Right lobe of liver (tissue), 6 donors: ENCODE data around the gene CDON. TPM values are rescaled to one million over a fixed set of nuclear protein-coding genes. Genes with fewer than 3 reads are reported as not detected.

Experiments
- ATAC-seq, 4 donors: fragments of 200-7000 bp; cut with Tn5 transposase; one replicate each; pipeline ENCODE4 v1.9.1; 2020; ENCODE audit warnings: mild to moderate bottlenecking in 4 of 4, moderate library complexity in 4 of 4
- DNase-seq, 3 donors: peaks; one replicate each; pipeline ENCODE4 v3.0.0-alpha.2; 2020
- H3K27ac ChIP-seq, 3 donors: fragments of 200-600 bp; one replicate each; pipeline ENCODE4 v1.8.0; 2022
- H3K27me3 ChIP-seq, 2 donors: fragments of 200-600 bp; one replicate each; pipeline ENCODE4 v1.8.0; 2022
- H3K36me3 ChIP-seq, 4 donors: fragments of 200-600 bp; sonication (generic) in 1 of 4; one replicate each; pipeline versions ENCODE4 v1.5.1 to v1.8.0; 2017 to 2022; ENCODE audit warnings: control low read depth in 1 of 4
- H3K4me1 ChIP-seq, 4 donors: fragments of 200-600 bp; sonication (generic) in 1 of 4; one replicate each; pipeline versions ENCODE4 v1.5.1 to v1.8.0; 2017 to 2022; ENCODE audit warnings: control low read depth in 1 of 4
- H3K4me3 ChIP-seq, 3 donors: fragments of 200-600 bp; one replicate each; pipeline ENCODE4 v1.8.0; 2022
- H3K9me3 ChIP-seq, 4 donors: fragments of 200-600 bp; sonication (generic) in 1 of 4; one replicate each; pipeline versions ENCODE4 v1.5.1 to v1.8.0; 2017 to 2022; ENCODE audit warnings: control low read depth in 1 of 4
- POLR2A ChIP-seq: fragments of 450-650 bp; IDR thresholded peaks from one replicate; pipeline ENCODE4 v1.6.1; 2017; ENCODE audit warnings: antibody characterized with exemption, mild to moderate bottlenecking
- WGBS: methylation state at CpG from one replicate; pipeline ENCODE4 v1.1.6; 2018; ENCODE audit warnings: low coverage, low lambda C conversion rate; ENCODE audit not compliant: insufficient coverage; ENCODE audit errors: missing lambda C conversion rate; 5-methylcytosine and 5-hydroxymethylcytosine counted together
- intact Hi-C, 2 donors: fragments of 100-400 bp; cut with DNase I; formaldehyde crosslinking; loops; one replicate each; pipeline versions ENCODE4 v1.11.2 to v1.14.1; 2022
- total RNA-seq, 6 experiments: library from RNA; depleted of rRNA in 2 of 6; stranded (reverse); fragments of >200 nt in 2 of 6; fragmentation: NEBNext Ultra II Directional in 3 of 6; extraction: Animal tissue kit (Norgen Biotek cat#: 25700) in 3 of 6; gene quantifications; one replicate each; pipeline versions ENCODE4 v1.1.0 to v1.2.4, GENCODE V29; 2016 to 2023
- TF ChIP-seq, protein P1 (sequence below), 4 donors: fragments of 200-600 bp in 3 of 4; fragments of 450-650 bp in 1 of 4; IDR thresholded peaks; one replicate each; pipeline versions ENCODE4 v1.5.1 to v1.8.0; 2016 to 2022; ENCODE audit warnings: antibody characterized with exemption in 4 of 4, mild to moderate bottlenecking in 2 of 4
- donor health status: DM: no; HTN: yes; CAD: no.
- donor health status: DM: no; HTN: no; CAD: no.
- donor health status: DM: no; HTN: no; CAD: no.
- donor health status: DM: no; HTN: yes; CAD: no.
- donor health status: DM: no; HTN: yes; CAD: no.

The CDON gene
- total RNA-seq, 6 experiments from 2014 or later: 1.8 to 4.1 (median 3.3) TPM

- H3K4me3 ChIP-seq: no peak overlapping the region
- TF ChIP-seq, protein P1, sequence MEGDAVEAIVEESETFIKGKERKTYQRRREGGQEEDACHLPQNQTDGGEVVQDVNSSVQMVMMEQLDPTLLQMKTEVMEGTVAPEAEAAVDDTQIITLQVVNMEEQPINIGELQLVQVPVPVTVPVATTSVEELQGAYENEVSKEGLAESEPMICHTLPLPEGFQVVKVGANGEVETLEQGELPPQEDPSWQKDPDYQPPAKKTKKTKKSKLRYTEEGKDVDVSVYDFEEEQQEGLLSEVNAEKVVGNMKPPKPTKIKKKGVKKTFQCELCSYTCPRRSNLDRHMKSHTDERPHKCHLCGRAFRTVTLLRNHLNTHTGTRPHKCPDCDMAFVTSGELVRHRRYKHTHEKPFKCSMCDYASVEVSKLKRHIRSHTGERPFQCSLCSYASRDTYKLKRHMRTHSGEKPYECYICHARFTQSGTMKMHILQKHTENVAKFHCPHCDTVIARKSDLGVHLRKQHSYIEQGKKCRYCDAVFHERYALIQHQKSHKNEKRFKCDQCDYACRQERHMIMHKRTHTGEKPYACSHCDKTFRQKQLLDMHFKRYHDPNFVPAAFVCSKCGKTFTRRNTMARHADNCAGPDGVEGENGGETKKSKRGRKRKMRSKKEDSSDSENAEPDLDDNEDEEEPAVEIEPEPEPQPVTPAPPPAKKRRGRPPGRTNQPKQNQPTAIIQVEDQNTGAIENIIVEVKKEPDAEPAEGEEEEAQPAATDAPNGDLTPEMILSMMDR (IDR thresholded peaks at IDR 0.05): no peak
- no peak for TF ChIP-seq POLR2A
- H3K9me3 ChIP-seq: no peaks in the 10 kb centered on the region
- ATAC-seq (no peak), DNase-seq (no peak)
- intact Hi-C loops: no loop called here
- H3K36me3 ChIP-seq: no peaks in the 10 kb centered on the region
- H3K27me3 ChIP-seq: no peaks in the 10 kb centered on the region
- H3K4me1 ChIP-seq: peaks cover 0 to 7% (median 5%) of the 10 kb centered on the region in 4 donors
- 24% methylated on average over 4 of the region's 7 CpGs for WGBS
- no peak overlapping the region for H3K27ac ChIP-seq
Observed at GRCh38 chr11:126098204-126098769, 35.6 kb upstream of the CDON start.

DNA sequence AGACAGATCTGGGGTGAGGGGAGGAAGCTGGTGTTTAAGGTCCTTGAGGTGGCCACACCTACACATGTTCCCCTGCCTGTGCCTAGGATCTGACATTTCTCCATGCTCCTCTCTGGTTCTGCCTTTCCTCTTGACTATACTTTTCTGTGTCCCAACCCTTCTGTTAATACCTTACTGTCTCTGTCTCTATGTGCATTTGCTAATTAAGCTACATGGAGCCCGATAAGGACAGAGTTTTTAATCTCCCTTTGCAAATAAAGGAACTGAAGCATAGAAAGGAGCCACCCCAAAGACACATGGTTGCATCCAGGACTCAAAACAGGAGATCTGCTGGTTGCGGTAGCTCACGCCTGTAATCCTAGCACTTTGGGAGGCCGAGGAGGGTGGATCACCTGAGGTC, 33.1 kb upstream of the CDON start:
- Histone ChIP-seq H3K27ac (no peak overlapping the region), H3K4me1 (peaks cover 0 to 10% (median 0%) of the 10 kb centered on the region in 4 donors), H3K9me3 (no peaks in the 10 kb centered on the region), H3K27me3 (no peaks in the 10 kb centered on the region), H3K4me3 (no peak overlapping the region), H3K36me3 (no peaks in the 10 kb centered on the region)
- ATAC-seq (no peak), DNase-seq (no peak)
- intact Hi-C loops: no loop called here
- WGBS: 83% methylated on average over 1 of the region's 4 CpGs
- TF ChIP-seq, protein P1 (IDR thresholded peaks at IDR 0.05): no peak
- TF ChIP-seq POLR2A: no peak

DNA sequence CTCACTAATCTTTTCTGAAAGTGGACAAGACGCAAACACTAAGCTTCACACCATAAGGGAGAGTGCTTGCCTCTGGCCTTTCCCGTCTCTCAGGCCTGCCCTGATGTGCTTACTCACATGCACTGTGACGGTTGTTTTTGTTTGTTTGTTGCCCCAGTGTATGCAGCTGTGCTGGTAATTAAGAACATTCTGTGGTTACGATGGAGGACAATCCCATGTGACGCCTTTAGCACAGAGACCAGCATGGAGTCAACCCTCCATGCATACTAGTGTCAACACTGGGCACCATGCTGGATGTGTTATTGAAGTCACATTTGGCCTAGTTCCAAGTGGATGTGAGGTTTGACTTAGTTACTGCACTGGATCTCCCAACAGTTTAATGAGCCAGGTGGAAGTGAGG, 27.8 kb upstream of the CDON start:
- DNase-seq (no peak), ATAC-seq (no peak)
- Histone ChIP-seq H3K9me3 (no peaks in the 10 kb centered on the region), H3K36me3 (no peaks in the 10 kb centered on the region), H3K27ac (no peak overlapping the region), H3K27me3 (no peaks in the 10 kb centered on the region), H3K4me1 (peaks cover 0 to 30% (median 9%) of the 10 kb centered on the region in 4 donors), H3K4me3 (no peak overlapping the region)
- WGBS: 88% methylated on average over 3 of the region's 5 CpGs
- intact Hi-C loops: no loop called here
- TF ChIP-seq, protein P1 (IDR thresholded peaks at IDR 0.05): no peak
- no peak for TF ChIP-seq POLR2A

DNA sequence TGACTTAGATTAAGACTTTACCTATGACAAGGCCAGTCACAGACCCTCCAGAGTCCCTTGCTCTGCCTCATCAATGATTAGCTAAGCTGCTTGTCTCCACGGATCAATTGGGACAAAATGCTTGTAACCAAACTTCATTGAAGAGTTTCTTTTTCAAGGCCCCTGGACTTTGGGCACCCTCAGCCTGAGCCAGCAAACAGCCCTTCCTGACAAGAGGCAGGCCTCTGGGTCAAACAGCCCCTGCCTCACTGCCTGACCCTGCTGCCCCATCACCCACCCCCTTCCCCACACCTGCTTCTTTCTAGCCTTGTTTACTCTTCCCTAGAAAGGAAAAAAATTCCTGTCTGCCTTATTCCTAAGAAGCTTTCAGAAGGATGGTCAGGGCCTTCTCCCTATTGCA, 26.3 kb upstream of the CDON start:
- H3K27me3 ChIP-seq: no peaks in the 10 kb centered on the region
- H3K9me3 ChIP-seq: no peaks in the 10 kb centered on the region
- ATAC-seq: peak; percentile 70 to 84 (median 75)
- TF ChIP-seq, protein P1 (IDR thresholded peaks at IDR 0.05): no peak
- no peak for TF ChIP-seq POLR2A
- H3K27ac ChIP-seq: peak overlapping the region in 2 of 3 donors; percentile 58 to 61
- H3K36me3 ChIP-seq: no peaks in the 10 kb centered on the region
- peaks cover 0 to 35% (median 9%) of the 10 kb centered on the region in 4 donors for H3K4me1 ChIP-seq
- intact Hi-C loops: no loop called here
- DNase-seq: peak; percentile 68 to 86 (median 83)
- WGBS: 0% methylated on average over 1 of the region's 1 CpG
- no peak overlapping the region for H3K4me3 ChIP-seq
